NCI-H748 (cell line): ENCODE measurements around the gene TMEM135.

Experiments
- DNase-seq: peaks from one replicate; lab custom pipeline; 2025; ENCODE audit not compliant: unreplicated experiment; lab: John Stamatoyannopoulos, UW

TMEM135 gene

GRCh38 chr11:87190071-87190470, 152.3 kb downstream of the TMEM135 start:
- no peak for DNase-seq

- DNase-seq, result no peak
These were observed 156.2 kb downstream of the TMEM135 start for GRCh38 chr11:87193756-87194470.

GRCh38 chr11:87194985-87195820, 157.5 kb downstream of the TMEM135 start:
- no peak for DNase-seq

- DNase-seq, result no peak
These were observed 160.6 kb downstream of the TMEM135 start for GRCh38 chr11:87198266-87198881.

- no peak for DNase-seq
These were observed 163.6 kb downstream of the TMEM135 start for GRCh38 chr11:87201376-87201775.

- no peak for DNase-seq
These were observed 166.3 kb downstream of the TMEM135 start for GRCh38 chr11:87203907-87204602.

- no peak for DNase-seq
These were observed 175.2 kb downstream of the TMEM135 start for GRCh38 chr11:87212891-87213290.

GRCh38 chr11:87213444-87213843, 175.7 kb downstream of the TMEM135 start:
- DNase-seq, result no peak

- DNase-seq, result no peak
These were observed 177.5 kb downstream of the TMEM135 start for GRCh38 chr11:87215236-87215635.

GRCh38 chr11:87219266-87219665, 181.5 kb downstream of the TMEM135 start:
- no peak for DNase-seq

GRCh38 chr11:87223816-87224215, 186.1 kb downstream of the TMEM135 start:
- no peak for DNase-seq

GRCh38 chr11:87224486-87224885, 186.8 kb downstream of the TMEM135 start:
- DNase-seq, result no peak

GRCh38 chr11:87228820-87229219, 191.1 kb downstream of the TMEM135 start:
- no peak for DNase-seq

- no peak for DNase-seq
These were observed 193.3 kb downstream of the TMEM135 start for GRCh38 chr11:87230995-87231394.

GRCh38 chr11:87232320-87232719, 194.6 kb downstream of the TMEM135 start:
- no peak for DNase-seq

GRCh38 chr11:87235366-87235765, 197.6 kb downstream of the TMEM135 start:
- no peak for DNase-seq

GRCh38 chr11:87236368-87236767, 198.6 kb downstream of the TMEM135 start:
- no peak for DNase-seq

GRCh38 chr11:87239001-87239400, 201.3 kb downstream of the TMEM135 start:
- no peak for DNase-seq

GRCh38 chr11:87239531-87239930, 201.8 kb downstream of the TMEM135 start:
- no peak for DNase-seq

- DNase-seq, result no peak
These were observed 213.8 kb downstream of the TMEM135 start for GRCh38 chr11:87251560-87251959.

GRCh38 chr11:87252869-87253268, 215.1 kb downstream of the TMEM135 start:
- no peak for DNase-seq
